ENCODE measurements around the gene NSDHL.
"Not testable (repeated sequence)": the region's sequence is repeated elsewhere in the genome, so short reads cannot be mapped to it uniquely, and the experiment has no call there.

The NSDHL gene

DNA sequence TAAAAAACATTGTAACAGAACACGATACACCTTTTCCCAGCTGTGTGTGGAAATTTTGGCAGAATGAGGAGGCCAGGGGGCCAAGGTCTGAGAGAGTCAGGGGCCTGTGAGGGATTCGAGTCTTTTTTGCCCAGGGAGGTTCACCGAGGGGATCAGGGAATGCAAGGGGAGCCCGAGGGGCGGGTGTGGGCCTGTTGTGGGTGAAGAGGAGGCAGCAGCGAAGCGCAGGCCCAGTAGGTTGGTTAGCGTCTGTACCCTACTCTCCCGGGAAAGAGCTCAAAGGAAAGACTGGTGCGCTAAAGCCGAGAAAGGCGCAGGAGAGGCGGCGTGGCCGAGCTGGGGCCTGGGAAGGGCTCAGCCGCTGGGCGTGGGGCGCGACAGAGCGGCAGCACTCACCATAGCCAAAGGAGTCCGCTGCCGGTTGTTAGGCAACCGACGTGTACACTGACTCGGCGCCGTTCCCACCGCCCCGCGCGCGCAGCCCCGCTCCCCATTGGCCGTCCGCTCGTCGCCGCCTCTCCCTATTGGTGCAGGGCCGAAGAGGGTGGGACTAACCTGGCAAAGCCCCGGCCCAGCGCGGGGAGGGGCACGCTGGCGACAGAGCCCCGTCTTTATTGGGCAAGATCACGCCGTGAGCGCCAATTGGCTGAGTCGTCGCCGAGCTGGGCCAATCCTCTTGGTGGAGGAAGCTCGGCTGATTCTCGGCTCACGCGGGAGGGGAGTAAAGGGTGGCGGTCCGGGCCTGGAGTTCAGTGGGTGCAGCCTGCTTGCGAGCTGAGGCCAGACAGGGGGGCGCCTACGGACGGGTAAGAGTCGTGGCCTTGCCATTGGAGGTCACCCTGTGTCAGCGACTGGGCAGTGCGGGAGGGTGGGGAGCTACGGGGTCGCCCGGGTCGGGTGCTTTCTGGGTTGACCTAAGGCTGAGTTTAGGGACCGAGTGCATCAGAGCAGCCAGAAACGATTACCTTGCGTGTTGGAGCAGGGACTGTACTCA lies at the start of gene NSDHL, which contains the start of gene CETN2:
Gene NSDHL (plus strand): TSS at position 752 of the 994 bp plus-strand sequence. CDS start 15,262 bp downstream, outside the sequence.
Gene CETN2 (minus strand): TSS at position 446 of the 994 bp plus-strand sequence. CDS start 47 bp downstream, at position 399.
- Histone ChIP-seq H3K4me3 (ENCODE audit: low read length) (peak within 1 kb of the TSS; percentile 91), H3K4me1 (ENCODE audit: control insufficient read depth, insufficient read depth, low read length) (peaks cover 13% of the 10 kb centered on the region), H3K27me3 (replicated peaks; ENCODE audit: control insufficient read depth, insufficient read depth, low read length) (peaks cover 7% of the 10 kb centered on the region), H3K36me3 (ENCODE audit: control insufficient read depth, insufficient read depth, low read length, severe bottlenecking) (peaks cover 33% of the 10 kb centered on the region), H3K9me3 (ENCODE audit: control insufficient read depth, low read length) (peaks cover 4% of the 10 kb centered on the region), H3K9ac (ENCODE audit: low read length) (peak within 1 kb of the TSS; percentile 93)
- peak; percentile 96 for DNase-seq (ENCODE audit: low read depth)

DNA sequence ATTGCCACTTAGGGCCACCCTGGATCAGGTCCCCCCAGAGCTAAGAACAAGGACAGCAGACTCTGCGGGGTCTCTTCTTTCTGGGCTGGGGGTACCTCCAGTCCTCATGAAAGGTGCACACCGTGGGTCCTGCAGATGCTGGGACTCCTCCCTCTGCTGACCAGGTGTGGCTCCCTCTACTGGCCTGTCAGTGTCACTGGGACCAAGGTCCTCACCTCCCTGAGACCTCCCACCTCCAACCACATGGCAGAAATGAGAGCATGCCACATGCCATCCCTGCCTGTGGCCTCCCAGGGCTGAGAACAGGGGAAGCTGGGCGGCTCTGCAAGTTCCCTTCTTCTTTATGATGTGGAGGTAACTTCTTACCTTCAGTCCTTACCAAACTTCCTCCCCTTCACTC lies 43.8 kb upstream of the NSDHL start:
- not testable (repeated sequence) for H3K9ac ChIP-seq (ENCODE audit: low read length); H3K36me3 ChIP-seq (ENCODE audit: control insufficient read depth, insufficient read depth, low read length, severe bottlenecking); H3K4me1 ChIP-seq (ENCODE audit: control insufficient read depth, insufficient read depth, low read length); H3K9me3 ChIP-seq (ENCODE audit: control insufficient read depth, low read length); H3K4me3 ChIP-seq (ENCODE audit: low read length); H3K27me3 ChIP-seq (replicated peaks; ENCODE audit: control insufficient read depth, insufficient read depth, low read length); DNase-seq (ENCODE audit: low read depth)

DNA sequence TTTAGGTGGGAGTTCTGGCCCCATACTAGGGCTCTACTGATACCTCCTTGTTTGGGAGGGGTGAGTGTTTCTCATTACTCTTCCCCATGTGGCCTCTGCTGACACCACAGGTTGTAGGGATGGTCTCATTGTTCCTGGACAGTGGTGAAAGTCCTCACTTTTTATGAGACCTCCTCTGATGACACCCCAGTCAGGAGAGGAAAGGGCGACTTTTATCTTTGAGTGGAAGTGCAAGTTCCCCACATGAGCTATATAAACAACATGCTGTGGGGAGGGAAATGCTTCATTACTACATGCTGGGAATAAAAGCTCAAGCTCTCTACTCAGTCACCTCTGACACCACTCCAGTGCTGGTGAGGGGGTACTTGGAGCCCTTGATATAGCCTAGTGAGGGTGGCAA lies 31.9 kb upstream of the NSDHL start:
- Histone ChIP-seq H3K4me3 (ENCODE audit: low read length) (no peak overlapping the region), H3K9me3 (ENCODE audit: control insufficient read depth, low read length) (peaks cover 4% of the 10 kb centered on the region), H3K36me3 (ENCODE audit: control insufficient read depth, insufficient read depth, low read length, severe bottlenecking) (no peaks in the 10 kb centered on the region), H3K9ac (ENCODE audit: low read length) (no peak overlapping the region), H3K27me3 (replicated peaks; ENCODE audit: control insufficient read depth, insufficient read depth, low read length) (peaks cover 21% of the 10 kb centered on the region), H3K4me1 (ENCODE audit: control insufficient read depth, insufficient read depth, low read length) (no peaks in the 10 kb centered on the region)
- no peak for DNase-seq (ENCODE audit: low read depth)

DNA sequence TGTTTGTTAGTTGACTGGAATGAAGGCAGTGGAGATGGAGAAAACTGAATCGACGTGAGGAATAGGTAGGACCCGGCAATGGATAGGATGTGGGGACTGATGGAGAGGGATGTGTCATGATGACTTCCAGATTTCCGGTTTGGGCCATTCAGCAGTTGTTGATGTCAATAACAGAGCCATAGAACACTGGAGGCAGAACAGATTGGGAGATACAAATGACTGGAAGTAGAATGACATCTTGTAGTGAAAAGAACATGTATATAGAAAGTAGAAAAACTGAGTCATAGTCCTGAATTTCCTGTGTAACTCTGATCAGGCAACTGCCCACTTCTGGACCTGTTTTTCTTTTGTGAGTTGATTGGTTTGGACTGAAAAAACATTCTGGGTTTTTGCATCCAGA lies 24.8 kb upstream of the NSDHL start:
- Histone ChIP-seq H3K9me3 (ENCODE audit: control insufficient read depth, low read length) (no peaks in the 10 kb centered on the region), H3K9ac (ENCODE audit: low read length) (no peak overlapping the region), H3K4me3 (ENCODE audit: low read length) (no peak overlapping the region), H3K4me1 (ENCODE audit: control insufficient read depth, insufficient read depth, low read length) (no peaks in the 10 kb centered on the region), H3K27me3 (replicated peaks; ENCODE audit: control insufficient read depth, insufficient read depth, low read length) (peaks cover 53% of the 10 kb centered on the region), H3K36me3 (ENCODE audit: control insufficient read depth, insufficient read depth, low read length, severe bottlenecking) (no peaks in the 10 kb centered on the region)
- DNase-seq (ENCODE audit: low read depth): no peak

DNA sequence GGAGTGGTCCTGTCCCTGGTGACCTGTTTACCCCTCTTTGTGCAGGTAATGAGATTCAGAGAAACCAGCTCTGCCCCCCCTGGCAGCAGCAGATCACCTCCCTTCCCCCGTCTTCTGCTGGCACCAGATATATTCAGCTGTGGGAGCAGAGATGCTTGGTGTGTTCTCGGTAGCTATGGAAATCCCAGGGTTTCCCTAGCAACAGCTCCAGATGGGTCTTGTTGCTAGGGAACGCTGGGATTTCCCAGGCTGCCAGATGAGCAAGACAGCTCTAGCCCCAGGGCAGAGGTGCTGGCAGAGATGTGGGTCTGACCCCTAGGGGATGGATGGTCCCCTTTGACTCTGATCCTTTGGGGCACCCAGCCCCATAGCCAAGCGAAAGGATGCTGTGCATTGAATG lies 20.5 kb upstream of the NSDHL start:
- Histone ChIP-seq H3K27me3 (replicated peaks; ENCODE audit: control insufficient read depth, insufficient read depth, low read length) (peaks cover 64% of the 10 kb centered on the region), H3K9ac (ENCODE audit: low read length) (no peak overlapping the region), H3K4me1 (ENCODE audit: control insufficient read depth, insufficient read depth, low read length) (no peaks in the 10 kb centered on the region), H3K9me3 (ENCODE audit: control insufficient read depth, low read length) (no peaks in the 10 kb centered on the region), H3K36me3 (ENCODE audit: control insufficient read depth, insufficient read depth, low read length, severe bottlenecking) (no peaks in the 10 kb centered on the region), H3K4me3 (ENCODE audit: low read length) (no peak overlapping the region)
- no peak for DNase-seq (ENCODE audit: low read depth)

DNA sequence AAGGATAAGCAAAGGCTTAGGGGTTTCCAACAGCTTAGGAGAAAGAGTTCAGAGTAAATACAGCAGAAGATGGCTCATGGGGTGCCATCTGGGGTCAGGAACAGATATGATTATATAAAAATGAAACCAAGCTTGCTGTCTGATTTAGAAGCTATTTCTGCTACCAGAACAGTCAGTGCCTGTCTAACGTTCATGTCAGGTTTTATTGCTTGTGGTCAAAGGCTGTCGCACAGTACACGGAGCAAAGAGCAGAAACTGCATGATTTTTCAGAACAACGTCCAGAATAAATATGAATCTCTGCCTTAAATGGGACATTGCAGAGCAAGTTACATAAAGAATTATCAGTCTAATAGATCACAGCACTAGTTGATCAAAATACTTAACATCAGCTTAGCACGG lies 17.7 kb upstream of the NSDHL start:
- peaks cover 50% of the 10 kb centered on the region for H3K27me3 ChIP-seq (replicated peaks; ENCODE audit: control insufficient read depth, insufficient read depth, low read length)
- no peak overlapping the region for H3K9ac ChIP-seq (ENCODE audit: low read length)
- no peak overlapping the region for H3K4me3 ChIP-seq (ENCODE audit: low read length)
- H3K36me3 ChIP-seq (ENCODE audit: control insufficient read depth, insufficient read depth, low read length, severe bottlenecking): no peaks in the 10 kb centered on the region
- no peak for DNase-seq (ENCODE audit: low read depth)
- H3K9me3 ChIP-seq (ENCODE audit: control insufficient read depth, low read length): no peaks in the 10 kb centered on the region
- H3K4me1 ChIP-seq (ENCODE audit: control insufficient read depth, insufficient read depth, low read length): no peaks in the 10 kb centered on the region

DNA sequence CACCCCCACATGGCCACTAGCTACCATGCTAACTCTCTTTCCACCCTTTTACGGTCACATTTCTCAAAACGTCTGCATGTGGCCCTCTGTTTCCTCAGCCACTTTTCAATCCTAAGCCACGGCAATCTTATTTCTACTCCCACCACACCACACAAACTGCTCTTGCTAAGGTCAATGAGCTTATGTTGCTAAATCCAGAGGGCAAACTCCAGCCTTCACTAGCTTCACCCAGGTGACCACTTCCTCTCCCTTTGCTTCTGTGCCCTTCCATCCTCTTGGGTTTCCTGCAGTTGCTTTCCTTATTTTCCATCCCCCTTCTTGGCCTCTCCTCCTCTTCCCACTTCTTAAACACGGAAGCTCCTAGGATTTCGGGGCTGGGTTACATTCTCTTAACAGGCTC lies 16.8 kb upstream of the NSDHL start:
- no peak overlapping the region for H3K9ac ChIP-seq (ENCODE audit: low read length)
- H3K36me3 ChIP-seq (ENCODE audit: control insufficient read depth, insufficient read depth, low read length, severe bottlenecking): no peaks in the 10 kb centered on the region
- no peaks in the 10 kb centered on the region for H3K4me1 ChIP-seq (ENCODE audit: control insufficient read depth, insufficient read depth, low read length)
- no peaks in the 10 kb centered on the region for H3K9me3 ChIP-seq (ENCODE audit: control insufficient read depth, low read length)
- H3K4me3 ChIP-seq (ENCODE audit: low read length): no peak overlapping the region
- no peak for DNase-seq (ENCODE audit: low read depth)
- H3K27me3 ChIP-seq (replicated peaks; ENCODE audit: control insufficient read depth, insufficient read depth, low read length): peaks cover 49% of the 10 kb centered on the region

DNA sequence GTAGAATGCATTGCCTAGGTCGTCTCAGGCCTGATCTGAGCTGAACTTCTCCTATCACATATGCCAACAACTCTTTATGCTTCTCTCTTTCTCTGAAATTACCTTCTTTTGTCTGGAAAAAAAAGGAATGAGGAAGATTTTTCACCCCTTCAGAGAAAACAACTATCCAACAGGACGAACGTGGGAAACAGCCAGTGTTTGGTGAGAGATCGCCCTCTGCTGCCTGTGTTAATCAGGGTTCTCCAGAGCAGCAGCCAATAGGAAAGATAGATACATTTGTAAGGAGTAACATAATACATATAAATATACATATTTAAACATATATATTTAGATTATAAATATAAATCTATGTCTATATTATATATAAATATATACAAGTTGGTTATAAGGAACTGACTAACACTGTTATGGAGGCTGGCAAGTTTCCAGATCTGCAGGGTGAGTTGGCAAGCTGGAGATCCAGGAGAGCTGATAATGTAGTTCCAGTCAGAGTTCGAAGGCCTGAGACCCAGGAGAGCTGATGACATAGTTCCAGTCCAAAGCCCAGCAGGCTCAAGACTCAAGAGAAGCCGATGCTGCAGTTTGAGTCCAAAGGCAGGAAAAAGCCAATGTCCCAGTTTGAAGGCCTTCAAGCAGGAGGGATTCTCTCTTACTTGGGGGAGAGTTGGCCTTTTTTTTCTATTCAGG lies 13.6 kb upstream of the NSDHL start:
- Histone ChIP-seq H3K9ac (ENCODE audit: low read length) (no peak overlapping the region), H3K27me3 (replicated peaks; ENCODE audit: control insufficient read depth, insufficient read depth, low read length) (peaks cover 19% of the 10 kb centered on the region), H3K4me1 (ENCODE audit: control insufficient read depth, insufficient read depth, low read length) (no peaks in the 10 kb centered on the region), H3K9me3 (ENCODE audit: control insufficient read depth, low read length) (no peaks in the 10 kb centered on the region), H3K36me3 (ENCODE audit: control insufficient read depth, insufficient read depth, low read length, severe bottlenecking) (no peaks in the 10 kb centered on the region), H3K4me3 (ENCODE audit: low read length) (no peak overlapping the region)
- DNase-seq (ENCODE audit: low read depth): peak; percentile 59

DNA sequence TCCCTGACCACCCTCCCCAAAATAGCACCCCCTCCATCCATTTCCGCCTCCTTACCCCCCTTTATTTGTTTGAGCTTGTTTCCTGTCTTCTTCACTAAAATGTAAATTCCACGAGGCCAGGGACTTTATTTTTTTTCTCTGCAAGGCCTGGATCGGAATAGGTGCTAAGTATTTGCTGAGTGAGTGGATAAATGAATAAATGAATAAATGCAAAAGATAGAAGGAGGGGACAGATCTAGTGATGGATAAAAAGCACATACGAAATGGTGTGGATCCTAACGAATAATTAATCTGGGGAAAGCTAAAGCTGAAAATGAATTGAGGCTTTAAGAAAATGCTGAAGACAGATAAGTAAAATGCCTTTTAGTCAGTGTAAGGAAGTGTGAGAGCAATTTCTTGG lies 12.5 kb upstream of the NSDHL start:
- Histone ChIP-seq H3K27me3 (replicated peaks; ENCODE audit: control insufficient read depth, insufficient read depth, low read length) (peaks cover 12% of the 10 kb centered on the region), H3K4me3 (ENCODE audit: low read length) (no peak overlapping the region), H3K9ac (ENCODE audit: low read length) (no peak overlapping the region), H3K36me3 (ENCODE audit: control insufficient read depth, insufficient read depth, low read length, severe bottlenecking) (no peaks in the 10 kb centered on the region), H3K9me3 (ENCODE audit: control insufficient read depth, low read length) (no peaks in the 10 kb centered on the region), H3K4me1 (ENCODE audit: control insufficient read depth, insufficient read depth, low read length) (no peaks in the 10 kb centered on the region)
- DNase-seq (ENCODE audit: low read depth): no peak

DNA sequence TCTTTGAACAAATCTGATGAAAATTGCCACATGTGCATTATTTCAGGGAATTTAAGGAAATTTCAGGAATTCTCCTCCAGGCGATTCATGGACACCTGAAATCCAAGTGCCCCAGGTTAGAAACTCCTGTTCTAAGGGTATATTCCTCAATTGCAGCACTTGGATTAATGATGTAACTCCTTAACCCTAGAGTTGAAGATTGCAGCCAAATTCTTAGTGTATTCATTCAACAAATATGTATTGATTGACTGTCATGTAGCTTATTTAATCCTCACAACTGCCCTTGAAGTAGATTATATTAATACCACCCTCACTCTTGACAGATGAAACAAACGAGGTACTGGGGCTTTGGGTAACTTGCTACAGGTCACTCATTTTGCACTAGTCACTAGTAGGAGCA lies 11.6 kb upstream of the NSDHL start:
- no peaks in the 10 kb centered on the region for H3K4me1 ChIP-seq (ENCODE audit: control insufficient read depth, insufficient read depth, low read length)
- no peaks in the 10 kb centered on the region for H3K9me3 ChIP-seq (ENCODE audit: control insufficient read depth, low read length)
- no peak overlapping the region for H3K9ac ChIP-seq (ENCODE audit: low read length)
- peaks cover 13% of the 10 kb centered on the region for H3K27me3 ChIP-seq (replicated peaks; ENCODE audit: control insufficient read depth, insufficient read depth, low read length)
- peak; percentile 23 for DNase-seq (ENCODE audit: low read depth)
- no peak overlapping the region for H3K4me3 ChIP-seq (ENCODE audit: low read length)
- no peaks in the 10 kb centered on the region for H3K36me3 ChIP-seq (ENCODE audit: control insufficient read depth, insufficient read depth, low read length, severe bottlenecking)

DNA sequence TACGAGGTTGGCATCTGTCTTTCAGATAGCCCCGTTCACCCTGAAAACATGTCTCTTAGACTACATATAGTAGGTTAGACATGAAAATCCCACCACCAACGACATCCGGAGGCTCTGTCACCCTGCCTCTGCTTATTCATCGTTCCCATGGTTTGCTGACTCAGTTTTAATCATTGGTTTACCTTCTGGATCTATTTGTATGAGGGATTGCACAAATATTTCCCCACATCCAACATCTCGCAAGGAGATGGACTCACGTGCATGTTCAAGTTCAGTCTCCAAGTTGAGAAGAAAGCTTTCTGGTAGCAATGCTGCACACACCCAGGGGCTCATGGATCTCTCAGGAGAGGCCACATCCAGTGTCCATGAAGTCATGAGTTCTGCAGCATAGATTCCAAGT lies 11.1 kb upstream of the NSDHL start:
- DNase-seq (ENCODE audit: low read depth): peak; percentile 7
- peaks cover 17% of the 10 kb centered on the region for H3K27me3 ChIP-seq (replicated peaks; ENCODE audit: control insufficient read depth, insufficient read depth, low read length)
- H3K9me3 ChIP-seq (ENCODE audit: control insufficient read depth, low read length): no peaks in the 10 kb centered on the region
- no peaks in the 10 kb centered on the region for H3K36me3 ChIP-seq (ENCODE audit: control insufficient read depth, insufficient read depth, low read length, severe bottlenecking)
- no peaks in the 10 kb centered on the region for H3K4me1 ChIP-seq (ENCODE audit: control insufficient read depth, insufficient read depth, low read length)
- H3K9ac ChIP-seq (ENCODE audit: low read length): no peak overlapping the region
- H3K4me3 ChIP-seq (ENCODE audit: low read length): no peak overlapping the region
